Esophagus muscularis mucosa (tissue), 3 donors: ENCODE measurements around the gene NINJ2.

Experiments
- CTCF ChIP-seq, 3 experiments: fragments of 200-600 bp in 2 of 3; fragments of 450-650 bp in 1 of 3; sonication (generic) in 2 of 3; IDR thresholded peaks; one replicate each; pipeline ENCODE4 v1.5.1; 2017 to 2019; ENCODE audit warnings: antibody characterized with exemption in 3 of 3, mild to moderate bottlenecking in 2 of 3, moderate library complexity in 1 of 3
- POLR2AphosphoS5 ChIP-seq, 2 donors: sonication (generic); formaldehyde crosslinking; IDR thresholded peaks; one replicate each; pipeline ENCODE4 v1.6.1; 2017; ENCODE audit warnings: antibody characterized with exemption in 2 of 2

GRCh38 chr12:640773-641172 lies 22.5 kb downstream of the NINJ2 start:
- TF ChIP-seq POLR2AphosphoS5 (IDR thresholded peaks at IDR 0.05): no peak
- TF ChIP-seq CTCF (IDR thresholded peaks at IDR 0.05): no peak
